ENCODE results near the gene ISL2.

DNA sequence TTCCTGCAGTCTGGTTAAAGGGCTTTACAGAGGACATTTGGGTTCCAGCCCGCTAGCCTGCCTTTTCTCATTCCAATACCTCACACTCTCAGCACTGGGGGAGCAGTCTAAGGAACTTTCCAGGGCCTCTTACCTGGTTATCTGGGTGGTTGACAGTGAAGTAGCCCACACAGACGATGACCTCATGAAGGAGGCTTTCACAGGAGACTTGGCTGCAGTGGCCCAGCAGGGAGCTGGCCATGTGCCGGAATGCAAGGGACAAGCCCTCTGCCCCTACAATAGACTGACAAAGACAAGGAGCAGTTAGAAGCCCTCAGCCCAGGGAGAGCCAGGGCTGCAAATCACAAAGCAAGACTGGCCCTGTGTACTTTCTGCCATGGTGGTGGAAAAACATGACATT is 39.5 kb downstream of the ISL2 start:
- TF ChIP-seq, protein P1, sequence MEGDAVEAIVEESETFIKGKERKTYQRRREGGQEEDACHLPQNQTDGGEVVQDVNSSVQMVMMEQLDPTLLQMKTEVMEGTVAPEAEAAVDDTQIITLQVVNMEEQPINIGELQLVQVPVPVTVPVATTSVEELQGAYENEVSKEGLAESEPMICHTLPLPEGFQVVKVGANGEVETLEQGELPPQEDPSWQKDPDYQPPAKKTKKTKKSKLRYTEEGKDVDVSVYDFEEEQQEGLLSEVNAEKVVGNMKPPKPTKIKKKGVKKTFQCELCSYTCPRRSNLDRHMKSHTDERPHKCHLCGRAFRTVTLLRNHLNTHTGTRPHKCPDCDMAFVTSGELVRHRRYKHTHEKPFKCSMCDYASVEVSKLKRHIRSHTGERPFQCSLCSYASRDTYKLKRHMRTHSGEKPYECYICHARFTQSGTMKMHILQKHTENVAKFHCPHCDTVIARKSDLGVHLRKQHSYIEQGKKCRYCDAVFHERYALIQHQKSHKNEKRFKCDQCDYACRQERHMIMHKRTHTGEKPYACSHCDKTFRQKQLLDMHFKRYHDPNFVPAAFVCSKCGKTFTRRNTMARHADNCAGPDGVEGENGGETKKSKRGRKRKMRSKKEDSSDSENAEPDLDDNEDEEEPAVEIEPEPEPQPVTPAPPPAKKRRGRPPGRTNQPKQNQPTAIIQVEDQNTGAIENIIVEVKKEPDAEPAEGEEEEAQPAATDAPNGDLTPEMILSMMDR (IDR thresholded peaks at IDR 0.05), result no peak
- TF ChIP-seq POLR2A (IDR thresholded peaks at IDR 0.05), result no peak
